OCI-LY7 (cell line): Measurements from ENCODE around the gene WDR47. TPM values are rescaled to one million over a fixed set of nuclear protein-coding genes. Genes with fewer than 3 reads are reported as not detected.
"Not testable (repeated sequence)": the region's sequence is repeated elsewhere in the genome, so short reads cannot be mapped to it uniquely, and the experiment has no call there.

Source experiments
- BruUV-seq: library from RNA; stranded (reverse); fragments of 400-500 nt; replicated peaks from 2 replicates; lab custom pipeline; 2021; lab: Mats Ljungman, UMichigan
- CTCF ChIA-PET: fragments of 300-600 bp; sonication (Branson Sonifier 250); formaldehyde crosslinking; loops from one replicate; lab custom pipeline; 2022; ENCODE audit warnings: antibody characterized with exemption; ENCODE audit not compliant: unreplicated experiment; lab: Charles Lee
- POLR2A ChIA-PET: fragments of 300-600 bp; sonication (Branson Sonifier 250); formaldehyde crosslinking; loops from one replicate; lab custom pipeline; 2022; ENCODE audit warnings: antibody characterized with exemption; lab: Charles Lee
- DNase-seq: peaks from one replicate; pipeline ENCODE4 v3.0.0-alpha.2; 2015; ENCODE audit warnings: low spot score
- H2AFZ ChIP-seq: fragments of 200-600 bp; sonication (generic), shearing (Covaris generic); 2 replicates; pipeline ENCODE4 v1.6.1; 2014; ENCODE audit warnings: mild to moderate bottlenecking, antibody characterized with exemption, low read length, moderate library complexity
- H3K27ac ChIP-seq: fragments of 200-600 bp; sonication (generic); 2 replicates; pipeline ENCODE4 v1.5.1; 2014; ENCODE audit warnings: mixed run types, low read depth, mild to moderate bottlenecking, moderate library complexity, low read length, inconsistent platforms; ENCODE audit not compliant: poor library complexity, severe bottlenecking
- H3K36me3 ChIP-seq: fragments of 200-600 bp; sonication (generic); 2 replicates; pipeline ENCODE4 v1.6.1; 2014; ENCODE audit warnings: mild to moderate bottlenecking, antibody characterized with exemption, low read length, moderate library complexity, mixed read lengths; ENCODE audit not compliant: insufficient read depth
- H3K4me1 ChIP-seq: fragments of 200-600 bp; sonication (generic); 2 replicates; pipeline ENCODE4 v1.5.1; 2014; ENCODE audit warnings: mild to moderate bottlenecking, low read length; ENCODE audit not compliant: insufficient read depth, poor library complexity, severe bottlenecking
- H3K4me2 ChIP-seq: fragments of 200-600 bp; sonication (generic); 2 replicates; pipeline ENCODE4 v1.6.1; 2014; ENCODE audit warnings: mild to moderate bottlenecking, low read length
- H3K4me3 ChIP-seq: fragments of 200-600 bp; sonication (generic); 2 replicates; pipeline ENCODE4 v1.5.1; 2014; ENCODE audit warnings: mild to moderate bottlenecking, low read depth, low read length; ENCODE audit not compliant: poor library complexity, severe bottlenecking
- H3K79me2 ChIP-seq: fragments of 200-600 bp; sonication (generic); 2 replicates; pipeline ENCODE4 v1.6.1; 2016; ENCODE audit warnings: low read depth, mild to moderate bottlenecking, low read length, moderate library complexity, mixed read lengths; ENCODE audit not compliant: insufficient read depth
- H3K9me2 ChIP-seq: fragments of 200-600 bp; sonication (generic); 2 replicates; pipeline ENCODE4 v1.6.1; 2016; ENCODE audit warnings: mild to moderate bottlenecking, low read length, mixed read lengths; ENCODE audit not compliant: insufficient read depth
- H3K9me3 ChIP-seq: fragments of 200-600 bp; sonication (generic); 2 replicates; pipeline ENCODE4 v1.6.1; 2014; ENCODE audit warnings: mild to moderate bottlenecking, mixed run types, low read length, mixed read lengths
- H4K20me1 ChIP-seq: fragments of 200-600 bp; sonication (generic); 2 replicates; pipeline ENCODE4 v1.6.1; 2014; ENCODE audit warnings: mild to moderate bottlenecking, antibody characterized with exemption, low read length, moderate library complexity, mixed read lengths; ENCODE audit not compliant: insufficient read depth
- EZH2phosphoT487 ChIP-seq: fragments of 200-600 bp; sonication (generic); IDR thresholded peaks from 2 replicates; pipeline ENCODE4 v1.6.1; 2018; ENCODE audit warnings: low read depth, borderline replicate concordance, mild to moderate bottlenecking, mixed run types, antibody characterized with exemption, low read length, moderate library complexity, mixed read lengths
- intact Hi-C: fragments of 100-400 bp; cut with micrococcal nuclease; formaldehyde crosslinking; loops from one replicate; pipeline ENCODE4 v1.10.0; 2022; ENCODE audit not compliant: unreplicated experiment
- total RNA-seq, 2 experiments: library from RNA; depleted of rRNA in 1 of 2; stranded (reverse); fragments of >200 nt in 1 of 2; shearing (Covaris generic) in 1 of 2; gene quantifications; 2 replicates each; pipeline ENCODE4 v1.2.3, GENCODE V29; 2014 to 2022
- TF ChIP-seq, protein P1 (sequence below): fragments of 200-600 bp; sonication (generic); conservative IDR thresholded peaks from 2 replicates; pipeline ENCODE4 v1.5.1; 2014; ENCODE audit warnings: mild to moderate bottlenecking, antibody characterized with exemption, low read length, moderate library complexity, mixed read lengths

WDR47 gene
- total RNA-seq, 2 experiments from 2014 or later = 11.0 to 12.0 TPM

- Histone ChIP-seq H2AFZ (peak overlapping the region; percentile 58), H3K27ac (peak overlapping the region; percentile 65), H3K9me3 (no peaks in the 10 kb centered on the region), H3K4me2 (peak overlapping the region; percentile 96), H4K20me1 (no peaks in the 10 kb centered on the region), H3K4me3 (peak overlapping the region; percentile 82), H3K79me2 (peaks cover 31% of the 10 kb centered on the region), H3K36me3 (peaks cover 4% of the 10 kb centered on the region; the same call in 1 of the 2 replicates), H3K9me2 (no peaks in the 10 kb centered on the region), H3K4me1 (peaks cover 15% of the 10 kb centered on the region)
- intact Hi-C loops = loop anchor here (2.0 kb wide), 1 partner anchor 348 kb away; the partner anchor contains the start of gene PRPF38B
- TF ChIP-seq EZH2phosphoT487 = no peak
- TF ChIP-seq, protein P1, sequence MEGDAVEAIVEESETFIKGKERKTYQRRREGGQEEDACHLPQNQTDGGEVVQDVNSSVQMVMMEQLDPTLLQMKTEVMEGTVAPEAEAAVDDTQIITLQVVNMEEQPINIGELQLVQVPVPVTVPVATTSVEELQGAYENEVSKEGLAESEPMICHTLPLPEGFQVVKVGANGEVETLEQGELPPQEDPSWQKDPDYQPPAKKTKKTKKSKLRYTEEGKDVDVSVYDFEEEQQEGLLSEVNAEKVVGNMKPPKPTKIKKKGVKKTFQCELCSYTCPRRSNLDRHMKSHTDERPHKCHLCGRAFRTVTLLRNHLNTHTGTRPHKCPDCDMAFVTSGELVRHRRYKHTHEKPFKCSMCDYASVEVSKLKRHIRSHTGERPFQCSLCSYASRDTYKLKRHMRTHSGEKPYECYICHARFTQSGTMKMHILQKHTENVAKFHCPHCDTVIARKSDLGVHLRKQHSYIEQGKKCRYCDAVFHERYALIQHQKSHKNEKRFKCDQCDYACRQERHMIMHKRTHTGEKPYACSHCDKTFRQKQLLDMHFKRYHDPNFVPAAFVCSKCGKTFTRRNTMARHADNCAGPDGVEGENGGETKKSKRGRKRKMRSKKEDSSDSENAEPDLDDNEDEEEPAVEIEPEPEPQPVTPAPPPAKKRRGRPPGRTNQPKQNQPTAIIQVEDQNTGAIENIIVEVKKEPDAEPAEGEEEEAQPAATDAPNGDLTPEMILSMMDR = no peak
- ChIA-PET CTCF (no interaction called here), POLR2A (interaction anchor here (0.6 to 2.3 kb wide), 7 partner anchors 9 to 281 kb away, joined by 3 to 6 read pairs (median 4); partner anchors contain the start of gene TAF13)
- BruUV-seq = TSS peak; percentile 86
- no peak for DNase-seq
Measured at GRCh38 chr1:109040627-109040988, 1.3 kb downstream of the WDR47 start.

- BruUV-seq = no TSS peak
- no peak overlapping the region for H3K27ac ChIP-seq
- no peak overlapping the region for H2AFZ ChIP-seq
- H4K20me1 ChIP-seq = no peaks in the 10 kb centered on the region
- no peak for DNase-seq
- H3K4me2 ChIP-seq = no peak overlapping the region
- H3K9me3 ChIP-seq = no peaks in the 10 kb centered on the region
- POLR2A ChIA-PET = interaction anchor here (0.5 to 0.8 kb wide), 5 partner anchors 9 to 265 kb away, joined by 3 read pairs; no protein-coding TSS in a partner anchor
- no peaks in the 10 kb centered on the region for H3K4me1 ChIP-seq
- TF ChIP-seq EZH2phosphoT487 = no peak
- TF ChIP-seq, protein P1 = no peak
- H3K36me3 ChIP-seq = peaks cover 4% of the 10 kb centered on the region; the same call in 1 of the 2 replicates
- intact Hi-C loops = loop anchor here (5.0 kb wide), 1 partner anchor 68 kb away; no protein-coding TSS in a partner anchor
- CTCF ChIA-PET = no interaction called here
- H3K79me2 ChIP-seq = peaks cover 16% of the 10 kb centered on the region; the same call in 1 of the 2 replicates
- no peak overlapping the region for H3K4me3 ChIP-seq
- H3K9me2 ChIP-seq = no peaks in the 10 kb centered on the region
Measured at GRCh38 chr1:109034382-109034781, 7.5 kb downstream of the WDR47 start.

- intact Hi-C loops, H3K4me3 ChIP-seq, CTCF ChIA-PET, H3K4me1 ChIP-seq, H3K9me3 ChIP-seq, DNase-seq, BruUV-seq, H3K27ac ChIP-seq, H3K4me2 ChIP-seq, H2AFZ ChIP-seq, H4K20me1 ChIP-seq, H3K79me2 ChIP-seq, H3K9me2 ChIP-seq, H3K36me3 ChIP-seq: not testable (repeated sequence)
- POLR2A ChIA-PET = interaction anchor here (0.6 to 1.0 kb wide), 2 partner anchors 11 to 14 kb away, joined by 3 read pairs; no protein-coding TSS in a partner anchor
Measured at GRCh38 chr1:109029493-109029892, 12.4 kb downstream of the WDR47 start.
